ENCODE data around the gene SDCCAG8.

Gene SDCCAG8

DNA sequence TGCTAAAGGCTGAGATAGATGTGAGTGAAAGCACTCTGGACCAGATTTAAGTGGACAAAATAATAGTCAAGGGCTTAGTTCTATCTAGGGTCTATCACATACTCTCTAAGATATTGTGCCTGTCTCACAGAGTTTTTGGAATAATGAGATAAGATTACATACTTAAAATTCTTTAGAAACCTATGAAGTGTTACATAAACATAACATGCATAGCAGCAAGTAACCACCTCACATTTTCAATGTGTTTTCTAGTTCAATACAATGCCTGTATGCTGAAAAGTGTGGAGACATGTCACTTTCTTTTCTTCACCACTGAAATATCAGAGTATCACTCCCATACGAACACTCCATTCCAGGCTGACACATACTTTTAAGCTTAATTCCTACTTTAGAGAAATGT, 16.2 kb downstream of the SDCCAG8 start:
- no peak overlapping the region for H3K4me3 ChIP-seq (ENCODE audit: low read depth, low read length)
- TF ChIP-seq, protein P1, sequence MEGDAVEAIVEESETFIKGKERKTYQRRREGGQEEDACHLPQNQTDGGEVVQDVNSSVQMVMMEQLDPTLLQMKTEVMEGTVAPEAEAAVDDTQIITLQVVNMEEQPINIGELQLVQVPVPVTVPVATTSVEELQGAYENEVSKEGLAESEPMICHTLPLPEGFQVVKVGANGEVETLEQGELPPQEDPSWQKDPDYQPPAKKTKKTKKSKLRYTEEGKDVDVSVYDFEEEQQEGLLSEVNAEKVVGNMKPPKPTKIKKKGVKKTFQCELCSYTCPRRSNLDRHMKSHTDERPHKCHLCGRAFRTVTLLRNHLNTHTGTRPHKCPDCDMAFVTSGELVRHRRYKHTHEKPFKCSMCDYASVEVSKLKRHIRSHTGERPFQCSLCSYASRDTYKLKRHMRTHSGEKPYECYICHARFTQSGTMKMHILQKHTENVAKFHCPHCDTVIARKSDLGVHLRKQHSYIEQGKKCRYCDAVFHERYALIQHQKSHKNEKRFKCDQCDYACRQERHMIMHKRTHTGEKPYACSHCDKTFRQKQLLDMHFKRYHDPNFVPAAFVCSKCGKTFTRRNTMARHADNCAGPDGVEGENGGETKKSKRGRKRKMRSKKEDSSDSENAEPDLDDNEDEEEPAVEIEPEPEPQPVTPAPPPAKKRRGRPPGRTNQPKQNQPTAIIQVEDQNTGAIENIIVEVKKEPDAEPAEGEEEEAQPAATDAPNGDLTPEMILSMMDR (IDR thresholded peaks at IDR 0.05; ENCODE audit: low read depth, low read length) = no peak

GRCh38 chr1:243272401-243272800, 16.6 kb downstream of the SDCCAG8 start:
- TF ChIP-seq, protein P1 (IDR thresholded peaks at IDR 0.05; ENCODE audit: low read depth, low read length) = no peak

DNA sequence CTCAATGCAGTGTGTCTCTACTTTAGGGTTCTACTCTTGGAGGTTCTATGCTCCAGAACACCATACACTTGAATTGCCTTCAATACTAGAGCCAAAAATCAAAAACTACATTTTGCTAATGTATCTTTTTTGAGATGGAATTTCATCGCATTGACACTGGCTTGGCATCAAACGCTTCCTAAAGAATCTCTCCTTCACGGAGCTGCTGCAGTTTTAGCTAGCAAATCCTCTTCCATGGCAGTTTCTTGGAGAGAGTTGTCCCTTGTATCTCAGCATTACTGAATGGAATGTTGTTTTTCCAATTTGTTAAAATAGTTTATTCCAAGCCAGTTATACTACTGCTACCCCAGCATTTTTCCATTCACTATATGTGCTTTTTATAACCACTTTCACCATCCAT, 17.7 kb downstream of the SDCCAG8 start:
- TF ChIP-seq, protein P1 (IDR thresholded peaks at IDR 0.05; ENCODE audit: low read depth, low read length) = no peak
- H3K4me3 ChIP-seq (ENCODE audit: low read depth, low read length) = no peak overlapping the region

More at GRCh38 chr1:243272401-243272800, 16.6 kb downstream of the SDCCAG8 start:
- H3K4me3 ChIP-seq (ENCODE audit: low read depth, low read length) = no peak overlapping the region

DNA sequence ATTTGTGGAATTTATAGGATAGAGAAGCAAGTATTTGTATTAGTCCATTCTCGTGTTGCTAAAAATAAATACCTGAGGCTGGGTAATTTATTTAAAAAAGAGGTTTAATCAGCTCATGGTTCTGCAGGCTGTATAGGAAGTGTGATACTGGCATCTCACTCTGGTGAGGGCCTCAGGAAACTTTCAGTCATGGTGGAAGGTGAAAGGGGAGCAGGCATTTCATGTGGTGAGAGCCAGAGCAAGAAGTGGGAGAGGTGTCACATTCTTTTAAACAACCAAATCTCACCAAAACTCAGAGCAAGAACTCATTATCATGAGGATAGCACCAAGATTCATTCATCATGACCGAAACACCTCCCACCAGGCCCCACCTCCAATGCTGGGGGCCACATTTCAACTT, 18.1 kb downstream of the SDCCAG8 start:
- H3K4me3 ChIP-seq (ENCODE audit: low read depth, low read length) = no peak overlapping the region
- TF ChIP-seq, protein P1 (IDR thresholded peaks at IDR 0.05; ENCODE audit: low read depth, low read length) = no peak

DNA sequence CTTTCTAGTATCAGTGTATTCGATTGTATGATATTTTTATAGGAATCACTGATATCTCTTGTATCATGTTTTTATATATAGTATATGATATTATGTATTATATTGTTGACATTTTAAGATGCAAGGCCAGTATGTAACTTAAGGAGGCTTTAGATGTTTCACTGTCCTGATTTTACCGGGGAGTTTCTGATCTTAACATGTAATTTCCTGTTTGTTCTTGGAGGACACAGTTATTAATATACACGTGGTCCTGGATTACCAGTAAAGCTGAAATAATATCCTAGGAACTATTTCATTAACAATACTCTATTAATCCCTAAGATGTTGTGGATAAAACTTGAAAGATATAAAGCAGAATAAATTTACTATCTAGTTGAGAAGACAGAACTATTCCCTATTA, 19.5 kb downstream of the SDCCAG8 start:
- no peak overlapping the region for H3K4me3 ChIP-seq (ENCODE audit: low read depth, low read length)
- TF ChIP-seq, protein P1 (IDR thresholded peaks at IDR 0.05; ENCODE audit: low read depth, low read length) = no peak

DNA sequence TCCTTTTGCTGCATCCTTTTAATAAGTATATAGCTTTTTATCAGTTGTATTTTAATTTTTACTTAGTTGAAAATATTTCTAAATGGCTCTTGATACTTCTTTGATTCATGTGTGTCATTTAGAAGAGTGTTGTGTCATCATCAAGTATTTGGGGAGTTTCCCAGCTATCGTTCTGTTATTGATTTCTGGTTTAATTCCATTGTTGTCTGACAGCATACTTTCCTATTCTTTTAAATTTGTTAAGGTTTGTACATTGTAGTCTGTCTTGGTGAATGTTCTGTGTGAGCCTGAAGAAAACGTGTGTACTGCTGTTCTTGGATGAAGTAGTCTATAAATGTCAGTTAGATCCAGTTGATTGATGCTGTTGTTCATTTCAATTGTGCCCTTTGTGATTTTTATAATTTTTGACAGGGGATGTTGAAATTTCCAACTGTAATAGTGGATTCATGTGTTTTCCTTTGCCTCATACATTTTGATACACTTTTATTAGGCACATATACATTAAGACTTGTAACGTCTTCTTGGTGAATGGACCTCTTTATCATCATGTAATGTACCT, 24.8 kb downstream of the SDCCAG8 start:
- no peak overlapping the region for H3K4me3 ChIP-seq (ENCODE audit: low read depth, low read length)
- TF ChIP-seq, protein P1 (IDR thresholded peaks at IDR 0.05; ENCODE audit: low read depth, low read length) = no peak

- TF ChIP-seq, protein P1 (IDR thresholded peaks at IDR 0.05; ENCODE audit: low read depth, low read length) = no peak
- no peak overlapping the region for H3K4me3 ChIP-seq (ENCODE audit: low read depth, low read length)
Observed at GRCh38 chr1:243281672-243282071, 25.8 kb downstream of the SDCCAG8 start.
